GM12878 (cell line): ENCODE measurements around the gene ATF7. TPM values are rescaled to one million over a fixed set of nuclear protein-coding genes. Genes with fewer than 3 reads are reported as not detected.
A peak's percentile ranks its signal among the peaks of the same experiment; 100 is the strongest.

Source experiments
- CEBPB ChIP-seq, 2 experiments: fragments of 150-350 bp in 1 of 2; IDR thresholded peaks; 2 replicates each; pipeline ENCODE4 v1.6.1; 2012 to 2014; ENCODE audit warnings: low read depth in 2 of 2, low read length in 2 of 2, borderline replicate concordance in 1 of 2, inconsistent platforms in 1 of 2
- FOXK2 ChIP-seq: fragments of 450-650 bp; IDR thresholded peaks from 2 replicates; pipeline ENCODE4 v1.6.1; 2017; ENCODE audit warnings: mild to moderate bottlenecking, moderate library complexity
- LARP7 ChIP-seq: fragments of 450-650 bp; IDR thresholded peaks from 2 replicates; pipeline ENCODE4 v1.6.1; 2017; ENCODE audit warnings: mild to moderate bottlenecking
- MLLT1 ChIP-seq: fragments of 450-650 bp; IDR thresholded peaks from 2 replicates; pipeline ENCODE4 v1.6.1; 2016; ENCODE audit warnings: mild to moderate bottlenecking
- NFYB ChIP-seq: IDR thresholded peaks from 2 replicates; pipeline ENCODE4 v1.6.1; 2011; ENCODE audit warnings: low read depth, mild to moderate bottlenecking, low read length, improper control_type of control experiment, moderate library complexity; ENCODE audit not compliant: insufficient read depth
- PAX5 ChIP-seq: IDR thresholded peaks from 2 replicates; pipeline ENCODE4 v1.6.1; 2011; ENCODE audit warnings: low read depth, low read length, borderline replicate concordance
- SMAD5 ChIP-seq: IDR thresholded peaks from 2 replicates; pipeline ENCODE4 v1.6.1; 2016; ENCODE audit warnings: antibody characterized with exemption, low read depth
- STAT1 ChIP-seq: fragments of 450-650 bp; conservative IDR thresholded peaks from 2 replicates; pipeline ENCODE4 v1.6.1; 2014; ENCODE audit warnings: antibody characterized with exemption, mild to moderate bottlenecking
- USF1 ChIP-seq: IDR thresholded peaks from 2 replicates; pipeline ENCODE4 v1.6.1; 2011; ENCODE audit warnings: borderline replicate concordance, low read depth, mild to moderate bottlenecking, moderate library complexity, mixed read lengths, low read length; ENCODE audit not compliant: insufficient read depth; ENCODE audit errors: extremely low read length
- polyA plus RNA-seq, 11 experiments: library from polyadenylated mRNA; depleted of rRNA in 4 of 11; unstranded in 6 of 11; stranded (reverse) in 5 of 11; fragments of >200 nt; fragmentation: Nextera tagmentation in 4 of 11; fragmentation: Illumina TruSeq in 1 of 11; extraction: Ambion mirVana in 4 of 11; extraction: Trizol in 1 of 11; gene quantifications; 1 replicate in 1 of 11; 2 replicates in 10 of 11; pipeline versions ENCODE4 v1.2.1 to v1.2.3, GENCODE V29; 2011 to 2016; ENCODE audit warnings: inconsistent platforms in 2 of 11, missing spikeins in 2 of 11, low read depth in 1 of 11
- total RNA-seq, 4 experiments: library from RNA; depleted of rRNA in 3 of 4; stranded (reverse); fragments of >200 nt in 3 of 4; fragmentation: Illumina TruSeq in 1 of 4; extraction: Trizol in 1 of 4; gene quantifications; 2 replicates each; pipeline versions ENCODE4 v1.2.1 to v1.2.3, GENCODE V29; 2013 to 2021
- TF ChIP-seq, protein P1 (sequence below): IDR thresholded peaks from 2 replicates; pipeline ENCODE4 v1.6.1; 2012; ENCODE audit warnings: mild to moderate bottlenecking, low read depth, low read length
- TF ChIP-seq, protein P2 (sequence below): fragments of 450-650 bp; IDR thresholded peaks from 2 replicates; pipeline ENCODE4 v1.6.1; 2017; ENCODE audit warnings: borderline replicate concordance
- TF ChIP-seq, protein P3 (sequence below): IDR thresholded peaks from 2 replicates; pipeline ENCODE4 v1.6.1; 2012; ENCODE audit warnings: low read length, inconsistent platforms
- TF ChIP-seq, protein P4 (sequence below): fragments of 450-650 bp; IDR thresholded peaks from 2 replicates; pipeline ENCODE4 v1.6.1; 2017; ENCODE audit warnings: mild to moderate bottlenecking, low read depth, inconsistent platforms; ENCODE audit not compliant: poor library complexity, severe bottlenecking

The ATF7 gene
- total and polyA plus RNA-seq, 10 of the 15 experiments (the other 5 are each of a cell fraction or from before 2014, with no cell fraction given), result 9.1 to 30.7 (median 21.8) TPM

- TF ChIP-seq, protein P1, sequence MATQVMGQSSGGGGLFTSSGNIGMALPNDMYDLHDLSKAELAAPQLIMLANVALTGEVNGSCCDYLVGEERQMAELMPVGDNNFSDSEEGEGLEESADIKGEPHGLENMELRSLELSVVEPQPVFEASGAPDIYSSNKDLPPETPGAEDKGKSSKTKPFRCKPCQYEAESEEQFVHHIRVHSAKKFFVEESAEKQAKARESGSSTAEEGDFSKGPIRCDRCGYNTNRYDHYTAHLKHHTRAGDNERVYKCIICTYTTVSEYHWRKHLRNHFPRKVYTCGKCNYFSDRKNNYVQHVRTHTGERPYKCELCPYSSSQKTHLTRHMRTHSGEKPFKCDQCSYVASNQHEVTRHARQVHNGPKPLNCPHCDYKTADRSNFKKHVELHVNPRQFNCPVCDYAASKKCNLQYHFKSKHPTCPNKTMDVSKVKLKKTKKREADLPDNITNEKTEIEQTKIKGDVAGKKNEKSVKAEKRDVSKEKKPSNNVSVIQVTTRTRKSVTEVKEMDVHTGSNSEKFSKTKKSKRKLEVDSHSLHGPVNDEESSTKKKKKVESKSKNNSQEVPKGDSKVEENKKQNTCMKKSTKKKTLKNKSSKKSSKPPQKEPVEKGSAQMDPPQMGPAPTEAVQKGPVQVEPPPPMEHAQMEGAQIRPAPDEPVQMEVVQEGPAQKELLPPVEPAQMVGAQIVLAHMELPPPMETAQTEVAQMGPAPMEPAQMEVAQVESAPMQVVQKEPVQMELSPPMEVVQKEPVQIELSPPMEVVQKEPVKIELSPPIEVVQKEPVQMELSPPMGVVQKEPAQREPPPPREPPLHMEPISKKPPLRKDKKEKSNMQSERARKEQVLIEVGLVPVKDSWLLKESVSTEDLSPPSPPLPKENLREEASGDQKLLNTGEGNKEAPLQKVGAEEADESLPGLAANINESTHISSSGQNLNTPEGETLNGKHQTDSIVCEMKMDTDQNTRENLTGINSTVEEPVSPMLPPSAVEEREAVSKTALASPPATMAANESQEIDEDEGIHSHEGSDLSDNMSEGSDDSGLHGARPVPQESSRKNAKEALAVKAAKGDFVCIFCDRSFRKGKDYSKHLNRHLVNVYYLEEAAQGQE, result no peak
- TF ChIP-seq CEBPB (IDR thresholded peaks at IDR 0.05; ENCODE audit: borderline replicate concordance in 1 of 2, low read depth in 2 of 2, low read length in 2 of 2) (no peak), STAT1 (peak; percentile 100), NFYB (peak; percentile 88), MLLT1 (peak; percentile 91), LARP7 (peak; percentile 80), FOXK2 (peak; percentile 100), SMAD5 (peak; percentile 49; the same call in 1 of the 2 replicates), PAX5 (0 out of 2 replicates have a peak, but pooled peaks have one; percentile 48), USF1 (no peak)
- TF ChIP-seq, protein P2, sequence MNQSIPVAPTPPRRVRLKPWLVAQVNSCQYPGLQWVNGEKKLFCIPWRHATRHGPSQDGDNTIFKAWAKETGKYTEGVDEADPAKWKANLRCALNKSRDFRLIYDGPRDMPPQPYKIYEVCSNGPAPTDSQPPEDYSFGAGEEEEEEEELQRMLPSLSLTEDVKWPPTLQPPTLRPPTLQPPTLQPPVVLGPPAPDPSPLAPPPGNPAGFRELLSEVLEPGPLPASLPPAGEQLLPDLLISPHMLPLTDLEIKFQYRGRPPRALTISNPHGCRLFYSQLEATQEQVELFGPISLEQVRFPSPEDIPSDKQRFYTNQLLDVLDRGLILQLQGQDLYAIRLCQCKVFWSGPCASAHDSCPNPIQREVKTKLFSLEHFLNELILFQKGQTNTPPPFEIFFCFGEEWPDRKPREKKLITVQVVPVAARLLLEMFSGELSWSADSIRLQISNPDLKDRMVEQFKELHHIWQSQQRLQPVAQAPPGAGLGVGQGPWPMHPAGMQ, result peak; percentile 94
- TF ChIP-seq, protein P3, sequence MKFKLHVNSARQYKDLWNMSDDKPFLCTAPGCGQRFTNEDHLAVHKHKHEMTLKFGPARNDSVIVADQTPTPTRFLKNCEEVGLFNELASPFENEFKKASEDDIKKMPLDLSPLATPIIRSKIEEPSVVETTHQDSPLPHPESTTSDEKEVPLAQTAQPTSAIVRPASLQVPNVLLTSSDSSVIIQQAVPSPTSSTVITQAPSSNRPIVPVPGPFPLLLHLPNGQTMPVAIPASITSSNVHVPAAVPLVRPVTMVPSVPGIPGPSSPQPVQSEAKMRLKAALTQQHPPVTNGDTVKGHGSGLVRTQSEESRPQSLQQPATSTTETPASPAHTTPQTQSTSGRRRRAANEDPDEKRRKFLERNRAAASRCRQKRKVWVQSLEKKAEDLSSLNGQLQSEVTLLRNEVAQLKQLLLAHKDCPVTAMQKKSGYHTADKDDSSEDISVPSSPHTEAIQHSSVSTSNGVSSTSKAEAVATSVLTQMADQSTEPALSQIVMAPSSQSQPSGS, result 0 out of 2 replicates have a peak, but pooled peaks have one; percentile 37
- TF ChIP-seq, protein P4, sequence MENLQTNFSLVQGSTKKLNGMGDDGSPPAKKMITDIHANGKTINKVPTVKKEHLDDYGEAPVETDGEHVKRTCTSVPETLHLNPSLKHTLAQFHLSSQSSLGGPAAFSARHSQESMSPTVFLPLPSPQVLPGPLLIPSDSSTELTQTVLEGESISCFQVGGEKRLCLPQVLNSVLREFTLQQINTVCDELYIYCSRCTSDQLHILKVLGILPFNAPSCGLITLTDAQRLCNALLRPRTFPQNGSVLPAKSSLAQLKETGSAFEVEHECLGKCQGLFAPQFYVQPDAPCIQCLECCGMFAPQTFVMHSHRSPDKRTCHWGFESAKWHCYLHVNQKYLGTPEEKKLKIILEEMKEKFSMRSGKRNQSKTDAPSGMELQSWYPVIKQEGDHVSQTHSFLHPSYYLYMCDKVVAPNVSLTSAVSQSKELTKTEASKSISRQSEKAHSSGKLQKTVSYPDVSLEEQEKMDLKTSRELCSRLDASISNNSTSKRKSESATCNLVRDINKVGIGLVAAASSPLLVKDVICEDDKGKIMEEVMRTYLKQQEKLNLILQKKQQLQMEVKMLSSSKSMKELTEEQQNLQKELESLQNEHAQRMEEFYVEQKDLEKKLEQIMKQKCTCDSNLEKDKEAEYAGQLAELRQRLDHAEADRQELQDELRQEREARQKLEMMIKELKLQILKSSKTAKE, result peak; percentile 98
Measured at GRCh38 chr12:53625946-53626701, at the start of gene ATF7 (continued).
